Measurements from ENCODE around the gene ASPHD2. TPM values are rescaled to one million over a fixed set of nuclear protein-coding genes. Genes with fewer than 3 reads are reported as not detected.
"Not testable (repeated sequence)": the region's sequence is repeated elsewhere in the genome, so short reads cannot be mapped to it uniquely, and the experiment has no call there.

The ASPHD2 gene
- polyA plus RNA-seq, 2 donors: 0.43 to 1.5 TPM

- Histone ChIP-seq H3K36me3 (ENCODE audit: control insufficient read depth in 2 of 2, insufficient read depth in 2 of 2, low read length in 1 of 2) (no peaks in the 10 kb centered on the region), H3K4me3 (ENCODE audit: low read depth in 1 of 2, low read length in 2 of 2) (no peak overlapping the region), H3K9me3 (ENCODE audit: control insufficient read depth in 2 of 2, insufficient read depth in 1 of 2, low read depth in 1 of 2, low read length in 1 of 2) (no peaks in the 10 kb centered on the region), H3K27ac (ENCODE audit: low read depth in 2 of 2, low read length in 1 of 2) (no peak overlapping the region), H3K27me3 (ENCODE audit: control insufficient read depth in 1 of 2, insufficient read depth in 2 of 2, low read length in 2 of 2) (peaks cover 0 to 4% of the 10 kb centered on the region in 2 donors), H3K4me1 (ENCODE audit: control insufficient read depth in 2 of 2, insufficient read depth in 2 of 2, low read length in 1 of 2) (no peaks in the 10 kb centered on the region)
- 17 to 19% methylated on average over 1 of the region's 1 CpG for WGBS, 2 donors
Measured at GRCh38 chr22:26394777-26395176, 34.3 kb upstream of the ASPHD2 start.

- H3K4me3 ChIP-seq (ENCODE audit: low read depth in 1 of 2, low read length in 2 of 2): no peak overlapping the region
- no peaks in the 10 kb centered on the region for H3K4me1 ChIP-seq (ENCODE audit: control insufficient read depth in 2 of 2, insufficient read depth in 2 of 2, low read length in 1 of 2)
- no peaks in the 10 kb centered on the region for H3K9me3 ChIP-seq (ENCODE audit: control insufficient read depth in 2 of 2, insufficient read depth in 1 of 2, low read depth in 1 of 2, low read length in 1 of 2)
- peaks cover 0 to 4% of the 10 kb centered on the region in 2 donors for H3K27me3 ChIP-seq (ENCODE audit: control insufficient read depth in 1 of 2, insufficient read depth in 2 of 2, low read length in 2 of 2)
- H3K27ac ChIP-seq (ENCODE audit: low read depth in 2 of 2, low read length in 1 of 2): no peak overlapping the region
- no peaks in the 10 kb centered on the region for H3K36me3 ChIP-seq (ENCODE audit: control insufficient read depth in 2 of 2, insufficient read depth in 2 of 2, low read length in 1 of 2)
- WGBS, 2 donors: 42 to 53% methylated on average over 5 of the region's 5 CpGs
Measured at GRCh38 chr22:26395926-26396325, 33.1 kb upstream of the ASPHD2 start.

GRCh38 chr22:26398741-26399153 is 30.3 kb upstream of the ASPHD2 start:
- Histone ChIP-seq H3K9me3 (ENCODE audit: control insufficient read depth in 2 of 2, insufficient read depth in 1 of 2, low read depth in 1 of 2, low read length in 1 of 2) (no peaks in the 10 kb centered on the region), H3K4me3 (ENCODE audit: low read depth in 1 of 2, low read length in 2 of 2) (no peak overlapping the region), H3K27me3 (ENCODE audit: control insufficient read depth in 1 of 2, insufficient read depth in 2 of 2, low read length in 2 of 2) (no peaks in the 10 kb centered on the region), H3K36me3 (ENCODE audit: control insufficient read depth in 2 of 2, insufficient read depth in 2 of 2, low read length in 1 of 2) (no peaks in the 10 kb centered on the region), H3K4me1 (ENCODE audit: control insufficient read depth in 2 of 2, insufficient read depth in 2 of 2, low read length in 1 of 2) (no peaks in the 10 kb centered on the region), H3K27ac (ENCODE audit: low read depth in 2 of 2, low read length in 1 of 2) (no peak overlapping the region)
- 28 to 38% methylated on average over 3 of the region's 3 CpGs for WGBS, 2 donors

- Histone ChIP-seq H3K27ac (ENCODE audit: low read depth in 2 of 2, low read length in 1 of 2) (no peak overlapping the region), H3K27me3 (ENCODE audit: control insufficient read depth in 1 of 2, insufficient read depth in 2 of 2, low read length in 2 of 2) (no peaks in the 10 kb centered on the region), H3K4me1 (ENCODE audit: control insufficient read depth in 2 of 2, insufficient read depth in 2 of 2, low read length in 1 of 2) (no peaks in the 10 kb centered on the region), H3K4me3 (ENCODE audit: low read depth in 1 of 2, low read length in 2 of 2) (no peak overlapping the region), H3K9me3 (ENCODE audit: control insufficient read depth in 2 of 2, insufficient read depth in 1 of 2, low read depth in 1 of 2, low read length in 1 of 2) (no peaks in the 10 kb centered on the region), H3K36me3 (ENCODE audit: control insufficient read depth in 2 of 2, insufficient read depth in 2 of 2, low read length in 1 of 2) (no peaks in the 10 kb centered on the region)
- 58 to 65% methylated on average over 1 of the region's 1 CpG for whole genome bisulfite sequencing, 2 donors
Measured at GRCh38 chr22:26399289-26399688, 29.8 kb upstream of the ASPHD2 start.

- no peaks in the 10 kb centered on the region for H3K9me3 ChIP-seq (ENCODE audit: control insufficient read depth in 2 of 2, insufficient read depth in 1 of 2, low read depth in 1 of 2, low read length in 1 of 2)
Measured at GRCh38 chr22:26401726-26402125, 27.3 kb upstream of the ASPHD2 start.

GRCh38 chr22:26404851-26405421 is 24.1 kb upstream of the ASPHD2 start:
- Histone ChIP-seq H3K36me3 (ENCODE audit: control insufficient read depth in 2 of 2, insufficient read depth in 2 of 2, low read length in 1 of 2) (no peaks in the 10 kb centered on the region), H3K27me3 (ENCODE audit: control insufficient read depth in 1 of 2, insufficient read depth in 2 of 2, low read length in 2 of 2) (peaks cover 0 to 5% of the 10 kb centered on the region in 2 donors), H3K4me1 (ENCODE audit: control insufficient read depth in 2 of 2, insufficient read depth in 2 of 2, low read length in 1 of 2) (no peaks in the 10 kb centered on the region), H3K9me3 (ENCODE audit: control insufficient read depth in 2 of 2, insufficient read depth in 1 of 2, low read depth in 1 of 2, low read length in 1 of 2) (no peaks in the 10 kb centered on the region), H3K27ac (ENCODE audit: low read depth in 2 of 2, low read length in 1 of 2) (no peak overlapping the region), H3K4me3 (ENCODE audit: low read depth in 1 of 2, low read length in 2 of 2) (no peak overlapping the region)
- WGBS, 2 donors: 25 to 38% methylated on average over 6 of the region's 6 CpGs

More at GRCh38 chr22:26401726-26402125, 27.3 kb upstream of the ASPHD2 start:
- H3K4me1 ChIP-seq (ENCODE audit: control insufficient read depth in 2 of 2, insufficient read depth in 2 of 2, low read length in 1 of 2): no peaks in the 10 kb centered on the region
- H3K27ac ChIP-seq (ENCODE audit: low read depth in 2 of 2, low read length in 1 of 2): no peak overlapping the region
- no peaks in the 10 kb centered on the region for H3K27me3 ChIP-seq (ENCODE audit: control insufficient read depth in 1 of 2, insufficient read depth in 2 of 2, low read length in 2 of 2)
- WGBS, 2 donors: 83 to 84% methylated on average over 5 of the region's 5 CpGs
- H3K4me3 ChIP-seq (ENCODE audit: low read depth in 1 of 2, low read length in 2 of 2): no peak overlapping the region
- no peaks in the 10 kb centered on the region for H3K36me3 ChIP-seq (ENCODE audit: control insufficient read depth in 2 of 2, insufficient read depth in 2 of 2, low read length in 1 of 2)

GRCh38 chr22:26406118-26406517 is 22.9 kb upstream of the ASPHD2 start:
- H3K4me1 ChIP-seq (ENCODE audit: control insufficient read depth in 2 of 2, insufficient read depth in 2 of 2, low read length in 1 of 2): no peaks in the 10 kb centered on the region
- no peaks in the 10 kb centered on the region for H3K9me3 ChIP-seq (ENCODE audit: control insufficient read depth in 2 of 2, insufficient read depth in 1 of 2, low read depth in 1 of 2, low read length in 1 of 2)
- no peak overlapping the region for H3K4me3 ChIP-seq (ENCODE audit: low read depth in 1 of 2, low read length in 2 of 2)
- no peaks in the 10 kb centered on the region for H3K36me3 ChIP-seq (ENCODE audit: control insufficient read depth in 2 of 2, insufficient read depth in 2 of 2, low read length in 1 of 2)
- H3K27me3 ChIP-seq (ENCODE audit: control insufficient read depth in 1 of 2, insufficient read depth in 2 of 2, low read length in 2 of 2): peaks cover 0 to 5% of the 10 kb centered on the region in 2 donors
- no peak overlapping the region for H3K27ac ChIP-seq (ENCODE audit: low read depth in 2 of 2, low read length in 1 of 2)
- WGBS, 2 donors: 80 to 87% methylated on average over 4 of the region's 4 CpGs

- not testable (repeated sequence) for H3K27me3 ChIP-seq (ENCODE audit: control insufficient read depth in 1 of 2, insufficient read depth in 2 of 2, low read length in 2 of 2); H3K9me3 ChIP-seq (ENCODE audit: control insufficient read depth in 2 of 2, insufficient read depth in 1 of 2, low read depth in 1 of 2, low read length in 1 of 2); H3K36me3 ChIP-seq (ENCODE audit: control insufficient read depth in 2 of 2, insufficient read depth in 2 of 2, low read length in 1 of 2); H3K4me1 ChIP-seq (ENCODE audit: control insufficient read depth in 2 of 2, insufficient read depth in 2 of 2, low read length in 1 of 2); H3K27ac ChIP-seq (ENCODE audit: low read depth in 2 of 2, low read length in 1 of 2); H3K4me3 ChIP-seq (ENCODE audit: low read depth in 1 of 2, low read length in 2 of 2)
- 87 to 90% methylated on average over 7 of the region's 7 CpGs for WGBS, 2 donors
Measured at GRCh38 chr22:26408562-26409220, 20.4 kb upstream of the ASPHD2 start.

- H3K4me3 ChIP-seq (ENCODE audit: low read depth in 1 of 2, low read length in 2 of 2): no peak overlapping the region
- 64% methylated on average over 5 of the region's 5 CpGs for WGBS, 2 donors
Measured at GRCh38 chr22:26409719-26410335, 19.2 kb upstream of the ASPHD2 start.

More at GRCh38 chr22:26409719-26410335, 19.2 kb upstream of the ASPHD2 start:
- no peaks in the 10 kb centered on the region for H3K36me3 ChIP-seq (ENCODE audit: control insufficient read depth in 2 of 2, insufficient read depth in 2 of 2, low read length in 1 of 2)
- H3K9me3 ChIP-seq (ENCODE audit: control insufficient read depth in 2 of 2, insufficient read depth in 1 of 2, low read depth in 1 of 2, low read length in 1 of 2): no peaks in the 10 kb centered on the region
- H3K4me1 ChIP-seq (ENCODE audit: control insufficient read depth in 2 of 2, insufficient read depth in 2 of 2, low read length in 1 of 2): no peaks in the 10 kb centered on the region
- H3K27me3 ChIP-seq (ENCODE audit: control insufficient read depth in 1 of 2, insufficient read depth in 2 of 2, low read length in 2 of 2): peaks cover 0 to 5% of the 10 kb centered on the region in 2 donors
- H3K27ac ChIP-seq (ENCODE audit: low read depth in 2 of 2, low read length in 1 of 2): no peak overlapping the region

Measured in esophagus (tissue), 2 donors.